Activated naive CD4-positive, alpha-beta T cell treated with anti-CD3 and anti-CD28 coated beads, Interleukin-2, amount 10 ng/mL, durations not matched to agents 7 days and 5 days (primary cell): ENCODE data around the gene RPS27.
"Not testable (repeated sequence)": the region's sequence is repeated elsewhere in the genome, so short reads cannot be mapped to it uniquely, and the experiment has no call there.

Experiments used
- CTCF ChIA-PET: fragments of 350-600 bp; sonication (Branson Sonifier 250); formaldehyde crosslinking; loops from one replicate; lab custom pipeline; 2021; ENCODE audit warnings: antibody characterized with exemption; lab: Charles Lee
- DNase-seq: peaks from one replicate; pipeline ENCODE4 v3.0.0-alpha.2; 2020
- H3K27ac Mint-ChIP-seq: one replicate; pipeline ENCODE4 v1.8.0; 2021; ENCODE audit warnings: mild to moderate bottlenecking, moderate library complexity, mixed read lengths
- H3K27me3 Mint-ChIP-seq: one replicate; pipeline ENCODE4 v1.8.0; 2021; ENCODE audit warnings: mild to moderate bottlenecking, mixed read lengths
- H3K36me3 Mint-ChIP-seq: one replicate; pipeline ENCODE4 v1.8.0; 2021; ENCODE audit warnings: mixed read lengths
- H3K4me1 Mint-ChIP-seq: one replicate; pipeline ENCODE4 v1.8.0; 2021; ENCODE audit warnings: mixed read lengths
- H3K4me3 Mint-ChIP-seq: one replicate; pipeline ENCODE4 v1.8.0; 2021; ENCODE audit warnings: mild to moderate bottlenecking, moderate library complexity, mixed read lengths
- H3K9me3 Mint-ChIP-seq: one replicate; pipeline ENCODE4 v1.8.0; 2021; ENCODE audit warnings: mixed read lengths

The RPS27 gene

GRCh38 chr1:154014154-154014907 is 23.8 kb downstream of the RPS27 start:
- no peak for DNase-seq
- H3K27me3 Mint-ChIP-seq: no peaks in the 10 kb centered on the region
- H3K36me3 Mint-ChIP-seq: no peaks in the 10 kb centered on the region
- H3K4me3 Mint-ChIP-seq: no peak overlapping the region
- no peaks in the 10 kb centered on the region for H3K9me3 Mint-ChIP-seq
- CTCF ChIA-PET: no interaction called here
- peak overlapping the region; percentile 83 for H3K27ac Mint-ChIP-seq
- no peaks in the 10 kb centered on the region for H3K4me1 Mint-ChIP-seq

- Mint-ChIP-seq H3K36me3 (no peaks in the 10 kb centered on the region), H3K9me3 (no peaks in the 10 kb centered on the region), H3K4me3 (no peak overlapping the region), H3K4me1 (no peaks in the 10 kb centered on the region), H3K27me3 (no peaks in the 10 kb centered on the region), H3K27ac (no peak overlapping the region)
- CTCF ChIA-PET: no interaction called here
- DNase-seq: no peak
Measured at GRCh38 chr1:154019269-154019668, 28.7 kb downstream of the RPS27 start.

- H3K4me3 Mint-ChIP-seq: no peak overlapping the region
- H3K27me3 Mint-ChIP-seq: no peaks in the 10 kb centered on the region
- no peak for DNase-seq
- H3K9me3 Mint-ChIP-seq: no peaks in the 10 kb centered on the region
- no peak overlapping the region for H3K27ac Mint-ChIP-seq
- H3K36me3 Mint-ChIP-seq: no peaks in the 10 kb centered on the region
- CTCF ChIA-PET: interaction anchor here (0.7 kb wide), 1 partner anchor 99 kb away, joined by 3 read pairs; no protein-coding TSS in a partner anchor
- no peaks in the 10 kb centered on the region for H3K4me1 Mint-ChIP-seq
Measured at GRCh38 chr1:154019940-154020339, 29.4 kb downstream of the RPS27 start.

DNA sequence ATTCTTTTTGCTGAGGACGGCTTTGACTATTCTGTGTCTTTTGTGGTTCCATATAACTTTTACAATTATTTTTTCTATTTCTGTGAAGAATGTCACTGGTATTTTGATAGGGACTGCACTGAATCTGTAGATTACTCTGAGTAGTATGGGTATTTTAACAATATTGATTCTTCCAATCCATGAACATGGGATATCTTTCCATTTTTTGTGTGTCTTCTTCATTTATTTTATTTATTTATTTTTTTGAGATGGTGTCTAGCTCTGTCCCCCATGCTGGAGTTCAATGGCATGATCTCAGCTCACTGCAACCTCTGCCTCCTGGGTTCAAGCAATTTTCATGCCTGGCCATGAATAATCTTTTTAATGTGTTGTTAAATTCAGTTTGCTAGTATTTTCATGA is 43.1 kb downstream of the RPS27 start:
- CTCF ChIA-PET, H3K27ac Mint-ChIP-seq, H3K4me3 Mint-ChIP-seq, H3K4me1 Mint-ChIP-seq, DNase-seq, H3K36me3 Mint-ChIP-seq, H3K9me3 Mint-ChIP-seq: not testable (repeated sequence)
- peaks cover 12% of the 10 kb centered on the region for H3K27me3 Mint-ChIP-seq
